Measurements from ENCODE around the gene PPP1R7. TPM values are rescaled to one million over a fixed set of nuclear protein-coding genes. Genes with fewer than 3 reads are reported as not detected.

The PPP1R7 gene
- total and polyA plus RNA-seq, 9 of the 15 experiments (the other 6 are each of a cell fraction or from before 2014, with no cell fraction given), result 37.5 to 75.0 (median 50.5) TPM

DNA sequence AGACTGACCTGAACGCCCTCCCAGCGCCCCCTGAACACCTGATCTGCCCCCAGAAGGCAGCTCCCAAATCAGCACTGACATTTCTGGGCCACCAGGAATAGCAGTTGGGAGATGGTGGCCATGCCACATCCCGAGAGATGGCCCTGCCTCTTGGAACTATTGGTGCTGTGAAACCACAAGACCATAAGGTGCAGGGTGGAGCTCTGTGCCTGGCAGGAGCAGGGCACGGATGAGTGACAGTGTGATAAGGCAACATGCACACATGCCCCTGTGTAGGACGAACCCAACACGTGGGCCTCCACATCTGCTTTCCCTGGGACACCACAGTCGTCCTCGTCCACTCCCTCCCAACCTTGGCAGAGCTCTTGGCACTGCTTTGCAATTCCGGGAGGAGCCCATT is 65.2 kb downstream of the PPP1R7 start:
- Histone ChIP-seq H3K79me2 (ENCODE audit: control insufficient read depth, insufficient read depth, low read length) (peaks cover 12% of the 10 kb centered on the region), H3K9me1 (ENCODE audit: control insufficient read depth, insufficient read depth, low read length) (no peaks in the 10 kb centered on the region), H3K4me1 (replicated peaks in 1 of 2; ENCODE audit: control insufficient read depth in 2 of 2, insufficient read depth in 2 of 2, low read length in 2 of 2) (peaks cover 2 to 25% of the 10 kb centered on the region in 2 experiments; a peak in 3 of 5 replicates), H3K4me2 (ENCODE audit: insufficient read depth, low read length) (no peak overlapping the region), H2AFZ (ENCODE audit: low read depth, low read length) (no peak overlapping the region), H4K20me1 (replicated peaks; ENCODE audit: control insufficient read depth, insufficient read depth, low read length) (peaks cover 5% of the 10 kb centered on the region; the same call in 1 of the 2 replicates), H3K4me3 (no peak overlapping the region), H3K9me3 (replicated peaks; ENCODE audit: control insufficient read depth, insufficient read depth, low read depth, low read length) (no peaks in the 10 kb centered on the region), H3K27ac (ENCODE audit: extremely low read depth, low read depth, low read length) (no peak overlapping the region), H3K9ac (ENCODE audit: insufficient read depth in 1 of 2, low read depth in 2 of 2, low read length in 2 of 2) (no peak overlapping the region), H3K27me3 (ENCODE audit: control insufficient read depth in 2 of 2, insufficient read depth in 2 of 2, low read length in 2 of 2) (peaks cover 5 to 43% of the 10 kb centered on the region in 2 experiments; a peak in 4 of 5 replicates), H3K36me3 (ENCODE audit: control insufficient read depth, insufficient read depth, low read length) (0 out of 3 replicates have a peak, but pooled peaks cover 3% of the 10 kb centered on the region)
- TF ChIP-seq ZNF561 (CRISPR knock-in tag; conservative IDR thresholded peaks at IDR 0.05) (no peak), TARDBP (IDR thresholded peaks at IDR 0.05) (no peak), ZNF431 (CRISPR knock-in tag; IDR thresholded peaks at IDR 0.05) (no peak), COPS2 (conservative IDR thresholded peaks at IDR 0.05) (no peak), TEAD1 (CRISPR knock-in tag; IDR thresholded peaks at IDR 0.05) (no peak), ERF (CRISPR knock-in tag; IDR thresholded peaks at IDR 0.05) (no peak)
- CTCF ChIA-PET (ENCODE audit: low intra/inter-chr PET ratio), result no interaction called here
- DNase-seq (ENCODE audit: extremely low read depth in 1 of 4, low spot score in 3 of 4) (no peak), FAIRE-seq (no peak), ATAC-seq (no peak)
- no TSS peak for BruUV-seq (replicated peaks)
- intact Hi-C loops (cut with micrococcal nuclease) (loop anchor here (5.0 kb wide), 1 partner anchor 138 kb away; no protein-coding TSS in a partner anchor), in situ Hi-C loops (cut with MboI) (no loop called here)
- 4% methylated on average over 6 of the region's 9 CpGs for WGBS (ENCODE audit: insufficient coverage, low coverage, missing lambda C conversion rate)
- POLR2A ChIA-PET, result interaction anchor here (0.6 to 1.0 kb wide), 2 partner anchors 11 to 282 kb away, joined by 3 read pairs; no protein-coding TSS in a partner anchor

All from K562 (cell line).